ENCODE results near the gene MGRN1.

The MGRN1 gene

DNA sequence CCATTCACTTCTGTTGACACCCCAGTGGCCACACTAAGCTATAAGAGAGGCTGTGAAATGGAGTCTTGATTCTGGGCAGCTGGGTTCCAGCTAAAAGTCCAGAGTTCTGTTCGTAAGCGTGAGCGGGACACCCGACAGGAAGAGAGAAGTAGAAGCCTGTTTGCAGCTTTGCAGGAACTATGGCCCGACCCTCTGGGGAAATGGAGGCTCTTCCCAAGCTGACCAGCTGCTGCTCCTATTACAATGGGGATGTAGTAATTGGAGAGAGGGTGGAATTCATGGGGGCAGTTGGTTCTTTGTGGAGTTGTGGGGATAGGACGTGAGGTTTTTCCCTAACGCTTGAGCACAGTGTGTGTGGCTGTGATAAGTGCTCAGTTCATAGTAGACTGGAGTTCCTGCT lies 38.3 kb upstream of the MGRN1 start:
- TF ChIP-seq, protein P1, sequence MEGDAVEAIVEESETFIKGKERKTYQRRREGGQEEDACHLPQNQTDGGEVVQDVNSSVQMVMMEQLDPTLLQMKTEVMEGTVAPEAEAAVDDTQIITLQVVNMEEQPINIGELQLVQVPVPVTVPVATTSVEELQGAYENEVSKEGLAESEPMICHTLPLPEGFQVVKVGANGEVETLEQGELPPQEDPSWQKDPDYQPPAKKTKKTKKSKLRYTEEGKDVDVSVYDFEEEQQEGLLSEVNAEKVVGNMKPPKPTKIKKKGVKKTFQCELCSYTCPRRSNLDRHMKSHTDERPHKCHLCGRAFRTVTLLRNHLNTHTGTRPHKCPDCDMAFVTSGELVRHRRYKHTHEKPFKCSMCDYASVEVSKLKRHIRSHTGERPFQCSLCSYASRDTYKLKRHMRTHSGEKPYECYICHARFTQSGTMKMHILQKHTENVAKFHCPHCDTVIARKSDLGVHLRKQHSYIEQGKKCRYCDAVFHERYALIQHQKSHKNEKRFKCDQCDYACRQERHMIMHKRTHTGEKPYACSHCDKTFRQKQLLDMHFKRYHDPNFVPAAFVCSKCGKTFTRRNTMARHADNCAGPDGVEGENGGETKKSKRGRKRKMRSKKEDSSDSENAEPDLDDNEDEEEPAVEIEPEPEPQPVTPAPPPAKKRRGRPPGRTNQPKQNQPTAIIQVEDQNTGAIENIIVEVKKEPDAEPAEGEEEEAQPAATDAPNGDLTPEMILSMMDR (IDR thresholded peaks at IDR 0.05; ENCODE audit: low read depth, low read length, missing control alignments), result no peak
- no peak for DNase-seq (ENCODE audit: extremely low read depth, low read depth)
- no peak overlapping the region for H3K4me3 ChIP-seq (replicated peaks; ENCODE audit: low read depth, low read length)

DNA sequence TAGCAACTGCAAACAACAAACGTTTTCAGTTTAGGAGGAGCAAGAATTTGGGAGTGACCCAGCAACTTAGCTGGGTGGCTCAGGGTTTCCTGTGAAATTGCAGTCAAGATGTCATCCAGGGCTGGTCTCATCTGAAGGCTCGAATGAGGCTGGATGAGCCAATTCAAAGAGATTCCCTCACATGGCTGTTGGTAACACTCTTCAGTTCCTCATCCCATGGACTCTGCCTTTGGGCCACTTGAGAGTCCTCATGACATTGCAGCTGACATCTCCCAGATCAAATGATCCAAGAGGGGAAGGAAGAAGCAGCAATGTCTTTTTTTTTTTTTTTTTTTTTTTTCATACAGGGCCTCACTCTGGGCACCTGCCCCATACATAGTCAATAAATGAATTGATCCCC lies 36.2 kb upstream of the MGRN1 start:
- no peak for DNase-seq (ENCODE audit: extremely low read depth, low read depth)
- TF ChIP-seq, protein P1 (IDR thresholded peaks at IDR 0.05; ENCODE audit: low read depth, low read length, missing control alignments), result no peak
- no peak overlapping the region for H3K4me3 ChIP-seq (replicated peaks; ENCODE audit: low read depth, low read length)

DNA sequence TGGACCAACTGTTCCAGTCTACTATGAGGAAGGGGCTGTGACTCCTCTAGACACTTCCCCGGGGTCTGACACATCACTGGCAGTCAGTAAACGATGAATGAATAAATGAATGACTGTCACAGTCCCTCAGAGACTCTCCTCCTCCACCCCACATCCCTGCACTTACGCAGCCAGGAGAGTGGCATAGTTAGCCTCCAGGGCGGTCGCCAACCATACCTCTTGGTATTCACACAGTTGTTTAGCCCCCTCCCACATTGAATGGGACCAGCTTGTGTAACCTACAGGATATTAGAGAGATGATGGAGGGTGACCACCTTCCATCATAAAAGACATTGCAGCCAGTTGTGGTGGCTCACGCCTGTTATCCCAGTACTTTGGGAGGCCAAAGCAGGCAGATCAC lies 35.7 kb upstream of the MGRN1 start:
- TF ChIP-seq, protein P1 (IDR thresholded peaks at IDR 0.05; ENCODE audit: low read depth, low read length, missing control alignments), result no peak
- no peak overlapping the region for H3K4me3 ChIP-seq (replicated peaks; ENCODE audit: low read depth, low read length)
- DNase-seq (ENCODE audit: extremely low read depth, low read depth), result no peak

DNA sequence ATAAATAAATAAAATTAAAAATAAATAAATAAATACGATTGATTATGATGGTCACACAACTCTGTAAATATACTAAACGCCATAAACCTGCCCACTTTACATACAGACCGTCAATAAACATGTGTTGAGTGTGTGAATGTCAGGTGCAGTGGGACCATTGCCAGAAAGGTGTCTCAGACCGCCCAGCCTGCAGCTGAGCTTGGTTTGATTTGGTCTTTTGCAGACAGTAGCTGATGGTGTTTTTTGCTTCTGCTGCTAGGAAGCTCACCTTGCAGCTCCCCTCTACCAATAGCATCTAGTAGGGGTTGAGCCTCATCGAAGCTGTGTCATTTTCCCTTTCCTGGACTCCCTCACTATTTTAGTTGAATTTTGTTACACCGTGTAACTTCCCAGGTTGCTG lies 33.4 kb upstream of the MGRN1 start:
- no peak for DNase-seq (ENCODE audit: extremely low read depth, low read depth)
- TF ChIP-seq, protein P1 (IDR thresholded peaks at IDR 0.05; ENCODE audit: low read depth, low read length, missing control alignments), result no peak
- H3K4me3 ChIP-seq (replicated peaks; ENCODE audit: low read depth, low read length), result no peak overlapping the region

DNA sequence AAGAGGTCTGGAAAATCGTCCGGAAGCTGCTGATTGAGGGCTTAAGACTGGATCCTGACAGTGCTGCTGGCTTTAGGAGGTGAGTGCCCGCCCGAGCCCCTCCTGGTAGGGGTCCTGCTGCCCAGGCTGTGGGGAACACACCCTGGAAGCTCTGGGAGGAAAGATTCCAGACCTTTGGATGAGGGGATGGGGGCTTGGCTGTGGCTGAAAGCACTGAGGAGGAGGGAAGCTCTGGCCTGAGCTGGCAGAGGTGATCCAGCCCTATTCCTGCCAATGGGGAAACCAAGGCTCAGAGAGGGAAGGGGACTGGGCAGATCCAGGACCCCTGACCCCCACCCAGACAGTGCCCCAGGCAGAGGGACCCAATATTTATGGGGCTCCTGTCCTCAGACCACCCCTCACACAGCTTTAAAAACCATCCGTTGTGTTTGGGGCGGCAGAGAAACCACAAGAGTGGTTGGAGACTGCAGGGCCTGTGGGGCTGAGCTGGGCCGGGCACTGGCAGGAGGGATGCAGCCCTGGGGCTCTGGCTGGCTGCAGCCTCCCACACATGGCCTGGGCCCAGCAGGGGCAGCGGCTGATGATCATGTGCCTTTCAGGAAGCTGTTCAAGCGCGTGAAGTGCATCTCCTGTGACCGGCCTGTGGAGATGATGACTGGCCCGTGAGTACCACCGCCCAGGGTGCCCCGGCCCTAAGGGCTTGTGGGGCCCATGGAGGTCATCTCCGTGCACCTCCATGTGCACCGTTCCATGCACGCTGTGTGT lies 32.7 kb upstream of the MGRN1 start:
- no peak overlapping the region for H3K4me3 ChIP-seq (replicated peaks; ENCODE audit: low read depth, low read length)
- TF ChIP-seq, protein P1 (IDR thresholded peaks at IDR 0.05; ENCODE audit: low read depth, low read length, missing control alignments), result no peak
- no peak for DNase-seq (ENCODE audit: extremely low read depth, low read depth)

DNA sequence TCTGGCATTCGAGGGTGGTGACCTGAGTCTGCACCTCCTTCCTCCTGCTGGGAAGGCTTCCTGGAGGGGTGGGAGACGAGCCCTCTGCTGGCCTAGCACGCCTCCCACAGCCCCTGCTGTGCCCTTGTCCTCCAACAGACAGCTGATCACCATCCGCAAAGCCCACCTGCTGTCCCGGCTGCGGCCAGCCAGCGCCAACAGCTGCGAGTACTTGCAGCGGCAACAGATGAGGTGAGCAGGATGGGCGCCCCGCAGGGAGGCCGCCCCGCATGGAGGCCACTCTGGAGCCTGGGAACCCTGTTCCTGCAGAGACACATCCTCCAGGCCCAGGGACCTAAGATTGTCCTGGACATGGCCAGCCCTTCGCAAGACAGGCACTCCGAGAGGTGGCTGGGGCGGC lies 31.5 kb upstream of the MGRN1 start:
- TF ChIP-seq, protein P1 (IDR thresholded peaks at IDR 0.05; ENCODE audit: low read depth, low read length, missing control alignments), result no peak
- no peak for DNase-seq (ENCODE audit: extremely low read depth, low read depth)

More for the DNA sequence above, 31.5 kb upstream of the MGRN1 start:
- H3K4me3 ChIP-seq (replicated peaks; ENCODE audit: low read depth, low read length), result no peak overlapping the region

Data from HFF-Myc (cell line).